K562 (cell line): ENCODE results near the gene WDR90. TPM values are rescaled to one million over a fixed set of nuclear protein-coding genes. Genes with fewer than 3 reads are reported as not detected.

Source experiments
- SMARCA4 ChIP-seq: fragments of 450-650 bp; IDR thresholded peaks from 2 replicates; pipeline ENCODE4 v1.6.1; 2016
- SRSF3 ChIP-seq: fragments of 200-400 bp; formaldehyde crosslinking; IDR thresholded peaks from 2 replicates; pipeline ENCODE4 v1.6.1; 2016; ENCODE audit warnings: mild to moderate bottlenecking, low read length, moderate library complexity; ENCODE audit not compliant: insufficient read depth
- TEAD4 ChIP-seq, 2 experiments: sonication (generic) in 1 of 2; formaldehyde crosslinking in 1 of 2; IDR thresholded peaks; 2 replicates each; pipeline versions ENCODE4 v1.6.1 to v1.8.0; 2012 to 2022; ENCODE audit warnings: borderline replicate concordance in 1 of 2, inconsistent platforms in 1 of 2, low read length in 1 of 2, mild to moderate bottlenecking in 1 of 2, missing genetic modification reagents in 1 of 2
- ZEB2 ChIP-seq: fragments of 450-650 bp; IDR thresholded peaks from 2 replicates; pipeline ENCODE4 v1.6.1; 2016
- polyA plus RNA-seq, 8 experiments: library from polyadenylated mRNA; depleted of rRNA in 4 of 8; stranded (reverse) in 5 of 8; unstranded in 3 of 8; fragments of >200 nt; fragmentation: Nextera tagmentation in 2 of 8; fragmentation: Illumina TruSeq in 1 of 8; extraction: Ambion mirVana in 2 of 8; extraction: Trizol in 1 of 8; gene quantifications; 2 replicates each; pipeline versions ENCODE4 v1.2.1 to v1.2.3, GENCODE V29; 2011 to 2014; ENCODE audit warnings: inconsistent platforms in 1 of 8, missing spikeins in 1 of 8
- total RNA-seq, 7 experiments: library from RNA; depleted of rRNA in 6 of 7; stranded (reverse); fragments of >200 nt in 6 of 7; fragmentation: Illumina TruSeq in 2 of 7; extraction: Trizol in 2 of 7; gene quantifications; 2 replicates each; pipeline versions ENCODE4 v1.2.1 to v1.2.3, GENCODE V29; 2011 to 2021; ENCODE audit warnings: low replicate concordance in 1 of 7
- TF ChIP-seq, protein P1 (sequence below): fragments of 450-650 bp; IDR thresholded peaks from 2 replicates; pipeline ENCODE4 v1.6.1; 2016; ENCODE audit warnings: mild to moderate bottlenecking, moderate library complexity
- TF ChIP-seq, protein P2 (sequence below), 2 experiments: fragments of 450-650 bp; formaldehyde crosslinking in 1 of 2; IDR thresholded peaks; 2 replicates each; pipeline versions ENCODE4 v1.4.0 to v1.6.1; 2014 to 2020; ENCODE audit warnings: mild to moderate bottlenecking in 2 of 2, borderline replicate concordance in 1 of 2, low read depth in 1 of 2

The WDR90 gene
- total and polyA plus RNA-seq, 9 of the 15 experiments (the other 6 are each of a cell fraction or from before 2014, with no cell fraction given): 0.44 to 12.6 (median 3.3) TPM

DNA sequence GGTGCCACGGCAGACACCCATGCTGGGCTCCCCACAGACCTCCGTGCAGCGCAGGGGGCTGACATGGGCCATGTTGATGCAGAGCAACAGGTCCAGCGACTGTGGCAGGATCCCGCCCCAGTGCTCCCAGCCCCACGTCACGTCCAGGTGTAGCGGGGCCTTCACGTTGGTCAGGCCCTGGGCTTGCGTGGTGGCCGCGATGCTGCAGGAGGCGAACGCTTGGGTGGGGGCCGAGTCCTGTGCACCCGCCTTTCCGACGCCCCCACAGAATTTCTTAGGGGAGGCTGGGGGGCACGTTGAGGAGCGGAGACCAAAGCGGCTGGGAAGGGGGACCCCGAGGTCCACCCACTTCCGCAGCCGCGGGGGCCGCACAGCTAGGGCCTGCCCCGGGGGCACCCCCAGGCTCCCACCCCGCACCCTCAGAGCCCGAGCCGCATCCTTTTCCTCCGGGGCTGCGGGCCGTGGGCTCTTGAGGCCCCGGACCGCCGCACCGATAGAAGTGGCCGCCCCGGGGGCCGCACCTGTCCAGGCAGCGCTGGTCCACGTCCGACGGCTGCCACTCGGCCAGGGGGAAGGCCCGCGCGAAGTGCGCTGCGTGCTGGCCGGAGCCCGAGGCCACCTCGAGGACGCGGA, 13.5 kb upstream of the WDR90 start (continued):
- TF ChIP-seq SMARCA4 (no peak), ZEB2 (no peak), TEAD4 (IDR thresholded peaks at IDR 0.05; ENCODE audit: low read length) (no peak), TEAD4 (CRISPR knock-in tag; IDR thresholded peaks at IDR 0.05; ENCODE audit: borderline replicate concordance) (no peak), SRSF3 (no peak)
- TF ChIP-seq, protein P1, sequence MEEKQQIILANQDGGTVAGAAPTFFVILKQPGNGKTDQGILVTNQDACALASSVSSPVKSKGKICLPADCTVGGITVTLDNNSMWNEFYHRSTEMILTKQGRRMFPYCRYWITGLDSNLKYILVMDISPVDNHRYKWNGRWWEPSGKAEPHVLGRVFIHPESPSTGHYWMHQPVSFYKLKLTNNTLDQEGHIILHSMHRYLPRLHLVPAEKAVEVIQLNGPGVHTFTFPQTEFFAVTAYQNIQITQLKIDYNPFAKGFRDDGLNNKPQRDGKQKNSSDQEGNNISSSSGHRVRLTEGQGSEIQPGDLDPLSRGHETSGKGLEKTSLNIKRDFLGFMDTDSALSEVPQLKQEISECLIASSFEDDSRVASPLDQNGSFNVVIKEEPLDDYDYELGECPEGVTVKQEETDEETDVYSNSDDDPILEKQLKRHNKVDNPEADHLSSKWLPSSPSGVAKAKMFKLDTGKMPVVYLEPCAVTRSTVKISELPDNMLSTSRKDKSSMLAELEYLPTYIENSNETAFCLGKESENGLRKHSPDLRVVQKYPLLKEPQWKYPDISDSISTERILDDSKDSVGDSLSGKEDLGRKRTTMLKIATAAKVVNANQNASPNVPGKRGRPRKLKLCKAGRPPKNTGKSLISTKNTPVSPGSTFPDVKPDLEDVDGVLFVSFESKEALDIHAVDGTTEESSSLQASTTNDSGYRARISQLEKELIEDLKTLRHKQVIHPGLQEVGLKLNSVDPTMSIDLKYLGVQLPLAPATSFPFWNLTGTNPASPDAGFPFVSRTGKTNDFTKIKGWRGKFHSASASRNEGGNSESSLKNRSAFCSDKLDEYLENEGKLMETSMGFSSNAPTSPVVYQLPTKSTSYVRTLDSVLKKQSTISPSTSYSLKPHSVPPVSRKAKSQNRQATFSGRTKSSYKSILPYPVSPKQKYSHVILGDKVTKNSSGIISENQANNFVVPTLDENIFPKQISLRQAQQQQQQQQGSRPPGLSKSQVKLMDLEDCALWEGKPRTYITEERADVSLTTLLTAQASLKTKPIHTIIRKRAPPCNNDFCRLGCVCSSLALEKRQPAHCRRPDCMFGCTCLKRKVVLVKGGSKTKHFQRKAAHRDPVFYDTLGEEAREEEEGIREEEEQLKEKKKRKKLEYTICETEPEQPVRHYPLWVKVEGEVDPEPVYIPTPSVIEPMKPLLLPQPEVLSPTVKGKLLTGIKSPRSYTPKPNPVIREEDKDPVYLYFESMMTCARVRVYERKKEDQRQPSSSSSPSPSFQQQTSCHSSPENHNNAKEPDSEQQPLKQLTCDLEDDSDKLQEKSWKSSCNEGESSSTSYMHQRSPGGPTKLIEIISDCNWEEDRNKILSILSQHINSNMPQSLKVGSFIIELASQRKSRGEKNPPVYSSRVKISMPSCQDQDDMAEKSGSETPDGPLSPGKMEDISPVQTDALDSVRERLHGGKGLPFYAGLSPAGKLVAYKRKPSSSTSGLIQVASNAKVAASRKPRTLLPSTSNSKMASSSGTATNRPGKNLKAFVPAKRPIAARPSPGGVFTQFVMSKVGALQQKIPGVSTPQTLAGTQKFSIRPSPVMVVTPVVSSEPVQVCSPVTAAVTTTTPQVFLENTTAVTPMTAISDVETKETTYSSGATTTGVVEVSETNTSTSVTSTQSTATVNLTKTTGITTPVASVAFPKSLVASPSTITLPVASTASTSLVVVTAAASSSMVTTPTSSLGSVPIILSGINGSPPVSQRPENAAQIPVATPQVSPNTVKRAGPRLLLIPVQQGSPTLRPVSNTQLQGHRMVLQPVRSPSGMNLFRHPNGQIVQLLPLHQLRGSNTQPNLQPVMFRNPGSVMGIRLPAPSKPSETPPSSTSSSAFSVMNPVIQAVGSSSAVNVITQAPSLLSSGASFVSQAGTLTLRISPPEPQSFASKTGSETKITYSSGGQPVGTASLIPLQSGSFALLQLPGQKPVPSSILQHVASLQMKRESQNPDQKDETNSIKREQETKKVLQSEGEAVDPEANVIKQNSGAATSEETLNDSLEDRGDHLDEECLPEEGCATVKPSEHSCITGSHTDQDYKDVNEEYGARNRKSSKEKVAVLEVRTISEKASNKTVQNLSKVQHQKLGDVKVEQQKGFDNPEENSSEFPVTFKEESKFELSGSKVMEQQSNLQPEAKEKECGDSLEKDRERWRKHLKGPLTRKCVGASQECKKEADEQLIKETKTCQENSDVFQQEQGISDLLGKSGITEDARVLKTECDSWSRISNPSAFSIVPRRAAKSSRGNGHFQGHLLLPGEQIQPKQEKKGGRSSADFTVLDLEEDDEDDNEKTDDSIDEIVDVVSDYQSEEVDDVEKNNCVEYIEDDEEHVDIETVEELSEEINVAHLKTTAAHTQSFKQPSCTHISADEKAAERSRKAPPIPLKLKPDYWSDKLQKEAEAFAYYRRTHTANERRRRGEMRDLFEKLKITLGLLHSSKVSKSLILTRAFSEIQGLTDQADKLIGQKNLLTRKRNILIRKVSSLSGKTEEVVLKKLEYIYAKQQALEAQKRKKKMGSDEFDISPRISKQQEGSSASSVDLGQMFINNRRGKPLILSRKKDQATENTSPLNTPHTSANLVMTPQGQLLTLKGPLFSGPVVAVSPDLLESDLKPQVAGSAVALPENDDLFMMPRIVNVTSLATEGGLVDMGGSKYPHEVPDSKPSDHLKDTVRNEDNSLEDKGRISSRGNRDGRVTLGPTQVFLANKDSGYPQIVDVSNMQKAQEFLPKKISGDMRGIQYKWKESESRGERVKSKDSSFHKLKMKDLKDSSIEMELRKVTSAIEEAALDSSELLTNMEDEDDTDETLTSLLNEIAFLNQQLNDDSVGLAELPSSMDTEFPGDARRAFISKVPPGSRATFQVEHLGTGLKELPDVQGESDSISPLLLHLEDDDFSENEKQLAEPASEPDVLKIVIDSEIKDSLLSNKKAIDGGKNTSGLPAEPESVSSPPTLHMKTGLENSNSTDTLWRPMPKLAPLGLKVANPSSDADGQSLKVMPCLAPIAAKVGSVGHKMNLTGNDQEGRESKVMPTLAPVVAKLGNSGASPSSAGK: peak; percentile 92
- TF ChIP-seq, protein P2, sequence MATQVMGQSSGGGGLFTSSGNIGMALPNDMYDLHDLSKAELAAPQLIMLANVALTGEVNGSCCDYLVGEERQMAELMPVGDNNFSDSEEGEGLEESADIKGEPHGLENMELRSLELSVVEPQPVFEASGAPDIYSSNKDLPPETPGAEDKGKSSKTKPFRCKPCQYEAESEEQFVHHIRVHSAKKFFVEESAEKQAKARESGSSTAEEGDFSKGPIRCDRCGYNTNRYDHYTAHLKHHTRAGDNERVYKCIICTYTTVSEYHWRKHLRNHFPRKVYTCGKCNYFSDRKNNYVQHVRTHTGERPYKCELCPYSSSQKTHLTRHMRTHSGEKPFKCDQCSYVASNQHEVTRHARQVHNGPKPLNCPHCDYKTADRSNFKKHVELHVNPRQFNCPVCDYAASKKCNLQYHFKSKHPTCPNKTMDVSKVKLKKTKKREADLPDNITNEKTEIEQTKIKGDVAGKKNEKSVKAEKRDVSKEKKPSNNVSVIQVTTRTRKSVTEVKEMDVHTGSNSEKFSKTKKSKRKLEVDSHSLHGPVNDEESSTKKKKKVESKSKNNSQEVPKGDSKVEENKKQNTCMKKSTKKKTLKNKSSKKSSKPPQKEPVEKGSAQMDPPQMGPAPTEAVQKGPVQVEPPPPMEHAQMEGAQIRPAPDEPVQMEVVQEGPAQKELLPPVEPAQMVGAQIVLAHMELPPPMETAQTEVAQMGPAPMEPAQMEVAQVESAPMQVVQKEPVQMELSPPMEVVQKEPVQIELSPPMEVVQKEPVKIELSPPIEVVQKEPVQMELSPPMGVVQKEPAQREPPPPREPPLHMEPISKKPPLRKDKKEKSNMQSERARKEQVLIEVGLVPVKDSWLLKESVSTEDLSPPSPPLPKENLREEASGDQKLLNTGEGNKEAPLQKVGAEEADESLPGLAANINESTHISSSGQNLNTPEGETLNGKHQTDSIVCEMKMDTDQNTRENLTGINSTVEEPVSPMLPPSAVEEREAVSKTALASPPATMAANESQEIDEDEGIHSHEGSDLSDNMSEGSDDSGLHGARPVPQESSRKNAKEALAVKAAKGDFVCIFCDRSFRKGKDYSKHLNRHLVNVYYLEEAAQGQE (IDR thresholded peaks at IDR 0.05; ENCODE audit: borderline replicate concordance): no peak
- TF ChIP-seq, protein P2 (CRISPR knock-in tag; IDR thresholded peaks at IDR 0.05; ENCODE audit: low read depth): peak; percentile 34; the same call in 1 of the 2 replicates
